K562 (cell line): ENCODE results near the gene WDR45B. TPM values are rescaled to one million over a fixed set of nuclear protein-coding genes. Genes with fewer than 3 reads are reported as not detected.
A peak's percentile ranks its signal among the peaks of the same experiment; 100 is the strongest.

ENCODE experiments used
- ATAC-seq: fragments of 200-7000 bp; cut with Tn5 transposase; 3 replicates; pipeline ENCODE4 v1.9.1; 2020; ENCODE audit warnings: moderate library complexity
- BruUV-seq: library from RNA; stranded (reverse); fragments of 400-500 nt; replicated peaks from 2 replicates; lab custom pipeline; 2021; lab: Mats Ljungman, UMichigan
- CTCF ChIA-PET: fragments of 300-600 bp; formaldehyde crosslinking; extraction: SDS; loops from one replicate; lab custom pipeline; 2021; ENCODE audit warnings: low intra/inter-chr PET ratio; lab: Yijun Ruan, JAX
- POLR2A ChIA-PET: fragments of 300-600, 350-650 bp; sonication (Branson Sonifier 250); formaldehyde crosslinking; extraction: SDS; loops from one replicate; lab custom pipeline; 2021; ENCODE audit warnings: antibody characterized with exemption, inconsistent platforms; lab: Yijun Ruan, JAX
- DNase-seq, 4 experiments: peaks; one replicate each; pipeline versions ENCODE4 v3.0.0 to v3.0.0-alpha.2; 2011 to 2018; ENCODE audit warnings: low spot score in 3 of 4, mixed read lengths in 3 of 4; ENCODE audit errors: extremely low read depth in 1 of 4
- FAIRE-seq: peaks from 2 replicates; lab custom pipeline; 2011; peaks lifted over from hg19 to GRCh38; lab: Jason Lieb, UNC
- H2AFZ ChIP-seq: 2 replicates; pipeline ENCODE4 v1.6.0; 2011; ENCODE audit warnings: low read depth, low read length, control low read depth, inconsistent platforms
- H3K27ac ChIP-seq: fragments of 200-600 bp; 3 replicates; pipeline ENCODE4 v1.8.0; 2011; ENCODE audit warnings: low read depth, mild to moderate bottlenecking, control low read depth, inconsistent platforms, low read length, moderate library complexity, mixed read lengths; ENCODE audit errors: extremely low read depth
- H3K27me3 ChIP-seq, 2 experiments: fragments of 300-600 bp in 1 of 2; 2 replicates in 1 of 2; 3 replicates in 1 of 2; pipeline versions ENCODE4 v1.6.0 to v1.8.0; 2011; ENCODE audit warnings: inconsistent platforms in 2 of 2, low read length in 2 of 2, mild to moderate bottlenecking in 1 of 2, mixed read lengths in 1 of 2, moderate library complexity in 1 of 2; ENCODE audit not compliant: control insufficient read depth in 2 of 2, insufficient read depth in 2 of 2
- H3K36me3 ChIP-seq: fragments of 300-600 bp; 3 replicates; pipeline ENCODE4 v1.8.0; 2011; ENCODE audit warnings: mild to moderate bottlenecking, low read length, inconsistent platforms; ENCODE audit not compliant: control insufficient read depth, insufficient read depth
- H3K4me1 ChIP-seq, 2 experiments: fragments of 200-600 bp in 1 of 2; replicated peaks in 1 of 2; 2 replicates in 1 of 2; 3 replicates in 1 of 2; pipeline versions ENCODE4 v1.5.1 to v1.8.0; 2011; ENCODE audit warnings: inconsistent platforms in 2 of 2, low read length in 2 of 2, mild to moderate bottlenecking in 1 of 2, mixed read lengths in 1 of 2, moderate library complexity in 1 of 2; ENCODE audit not compliant: control insufficient read depth in 2 of 2, insufficient read depth in 2 of 2
- H3K4me2 ChIP-seq: 2 replicates; pipeline ENCODE4 v1.6.1; 2011; ENCODE audit warnings: low read length, control low read depth, inconsistent platforms, mixed read lengths; ENCODE audit not compliant: insufficient read depth
- H3K4me3 ChIP-seq: fragments of 200-600 bp; sonication (generic), shearing (Covaris generic); 2 replicates; pipeline ENCODE4 v1.5.1; 2016; ENCODE audit warnings: control low read depth, inconsistent platforms
- H3K79me2 ChIP-seq: fragments of 200-600 bp; 3 replicates; pipeline ENCODE4 v1.8.0; 2011; ENCODE audit warnings: low read length, inconsistent platforms; ENCODE audit not compliant: control insufficient read depth, insufficient read depth
- H3K9ac ChIP-seq, 2 experiments: 2 replicates each; pipeline versions ENCODE4 v1.6.0 to v1.6.1; 2011; ENCODE audit warnings: low read depth in 2 of 2, low read length in 2 of 2, control low read depth in 1 of 2, inconsistent platforms in 1 of 2, mild to moderate bottlenecking in 1 of 2, mixed read lengths in 1 of 2; ENCODE audit not compliant: insufficient read depth in 1 of 2
- H3K9me1 ChIP-seq: one replicate; pipeline ENCODE4 v1.6.0; 2011; ENCODE audit warnings: inconsistent platforms, mild to moderate bottlenecking, low read length, moderate library complexity; ENCODE audit not compliant: control insufficient read depth, insufficient read depth
- H3K9me3 ChIP-seq: replicated peaks from 2 replicates; pipeline ENCODE4 v1.5.1; 2011; ENCODE audit warnings: low read depth, low read length, inconsistent platforms; ENCODE audit not compliant: control insufficient read depth, insufficient read depth
- H4K20me1 ChIP-seq: replicated peaks from 2 replicates; pipeline ENCODE4 v1.6.1; 2011; ENCODE audit warnings: low read length, inconsistent platforms, mixed read lengths; ENCODE audit not compliant: control insufficient read depth, insufficient read depth
- CBFA2T3 ChIP-seq: fragments of 450-650 bp; IDR thresholded peaks from 2 replicates; pipeline ENCODE4 v1.6.1; 2017
- CC2D1A ChIP-seq: fragments of 450-650 bp; IDR thresholded peaks from 2 replicates; pipeline ENCODE4 v1.6.1; 2017; ENCODE audit warnings: mild to moderate bottlenecking
- EGR1 ChIP-seq: fragments of 450-650 bp; conservative IDR thresholded peaks from 2 replicates; pipeline ENCODE4 v1.6.1; 2017; ENCODE audit warnings: mild to moderate bottlenecking
- MLLT1 ChIP-seq, 2 experiments: fragments of 450-650 bp; IDR thresholded peaks; 2 replicates each; pipeline ENCODE4 v1.6.1; 2016
- PURB ChIP-seq: sonication (generic); formaldehyde crosslinking; IDR thresholded peaks from 2 replicates; pipeline ENCODE4 v1.9.0; 2021; ENCODE audit warnings: low read depth, mild to moderate bottlenecking, missing genetic modification reagents
- ZBTB34 ChIP-seq: fragments of 250-450 bp; sonication (Bioruptor Pico); IDR thresholded peaks from 2 replicates; pipeline ENCODE4 v1.8.0; 2021; ENCODE audit warnings: mild to moderate bottlenecking, moderate library complexity
- ZNF445 ChIP-seq: fragments of 250-450 bp; sonication (Bioruptor Pico); IDR thresholded peaks from 2 replicates; pipeline ENCODE4 v1.4.0; 2020; ENCODE audit warnings: low read depth, mild to moderate bottlenecking, moderate library complexity
- ZNF75A ChIP-seq: fragments of 450-650 bp; formaldehyde crosslinking; IDR thresholded peaks from 2 replicates; pipeline ENCODE4 v1.4.0; 2020; ENCODE audit warnings: mild to moderate bottlenecking
- WGBS: fragments of 100-300 bp; shearing (Covaris generic); methylation state at CpG from one replicate; pipeline ENCODE4 v1.1.6; 2016; ENCODE audit warnings: low coverage, mixed read lengths; ENCODE audit not compliant: insufficient coverage; ENCODE audit errors: missing lambda C conversion rate; 5-methylcytosine and 5-hydroxymethylcytosine counted together
- in situ Hi-C: fragments of 300-500 bp; cut with MboI; formaldehyde crosslinking; loops from 4 replicates; pipeline ENCODE4 v1.15.0; 2018; ENCODE audit warnings: inconsistent platforms, mixed read lengths
- intact Hi-C: fragments of 100-400 bp; cut with micrococcal nuclease; formaldehyde crosslinking; loops from 2 replicates; pipeline ENCODE4 v1.14.2; 2022
- polyA plus RNA-seq, 8 experiments: library from polyadenylated mRNA; depleted of rRNA in 4 of 8; stranded (reverse) in 5 of 8; unstranded in 3 of 8; fragments of >200 nt; fragmentation: Nextera tagmentation in 2 of 8; fragmentation: Illumina TruSeq in 1 of 8; extraction: Ambion mirVana in 2 of 8; extraction: Trizol in 1 of 8; gene quantifications; 2 replicates each; pipeline versions ENCODE4 v1.2.1 to v1.2.3, GENCODE V29; 2011 to 2014; ENCODE audit warnings: inconsistent platforms in 1 of 8, missing spikeins in 1 of 8
- total RNA-seq, 7 experiments: library from RNA; depleted of rRNA in 6 of 7; stranded (reverse); fragments of >200 nt in 6 of 7; fragmentation: Illumina TruSeq in 2 of 7; extraction: Trizol in 2 of 7; gene quantifications; 2 replicates each; pipeline versions ENCODE4 v1.2.1 to v1.2.3, GENCODE V29; 2011 to 2021; ENCODE audit warnings: low replicate concordance in 1 of 7
- TF ChIP-seq, protein P1 (sequence below), 2 experiments: fragments of 450-650 bp in 1 of 2; sonication (generic) in 1 of 2; formaldehyde crosslinking in 1 of 2; IDR thresholded peaks; 2 replicates each; pipeline versions ENCODE4 v1.7.1 to v1.9.0; 2016 to 2022; ENCODE audit warnings: inconsistent platforms in 1 of 2, mild to moderate bottlenecking in 1 of 2, missing genetic modification reagents in 1 of 2

Gene WDR45B
- total and polyA plus RNA-seq, 9 of the 15 experiments (the other 6 are each of a cell fraction or from before 2014, with no cell fraction given): 0.72 to 74.4 (median 35.9) TPM

- in situ Hi-C loops: no loop called here
- WGBS: 10% methylated on average over 8 of the region's 32 CpGs
- no peak for ATAC-seq
- H2AFZ ChIP-seq: no peak overlapping the region
- no TSS peak for BruUV-seq
- peak overlapping the region in 1 of 2 experiments; percentile 71; a peak in 2 of 4 replicates for H3K9ac ChIP-seq
- H3K27ac ChIP-seq: no peak overlapping the region
- no peak overlapping the region for H3K4me2 ChIP-seq
- no peaks in the 10 kb centered on the region for H3K9me1 ChIP-seq
- ChIA-PET POLR2A (no interaction called here), CTCF (no interaction called here)
- peaks cover 0 to 36% of the 10 kb centered on the region in 2 experiments; a peak in 3 of 5 replicates for H3K4me1 ChIP-seq
- intact Hi-C loops: no loop called here
- no peak for TF ChIP-seq PURB (CRISPR knock-in tag)
- TF ChIP-seq ZNF445 (CRISPR knock-in tag): no peak
- TF ChIP-seq ZBTB34 (CRISPR knock-in tag): no peak
- TF ChIP-seq CBFA2T3: no peak
- no peak for TF ChIP-seq ZNF75A (CRISPR knock-in tag)
- no peak for TF ChIP-seq CC2D1A
- TF ChIP-seq EGR1: no peak
- TF ChIP-seq, protein P1, sequence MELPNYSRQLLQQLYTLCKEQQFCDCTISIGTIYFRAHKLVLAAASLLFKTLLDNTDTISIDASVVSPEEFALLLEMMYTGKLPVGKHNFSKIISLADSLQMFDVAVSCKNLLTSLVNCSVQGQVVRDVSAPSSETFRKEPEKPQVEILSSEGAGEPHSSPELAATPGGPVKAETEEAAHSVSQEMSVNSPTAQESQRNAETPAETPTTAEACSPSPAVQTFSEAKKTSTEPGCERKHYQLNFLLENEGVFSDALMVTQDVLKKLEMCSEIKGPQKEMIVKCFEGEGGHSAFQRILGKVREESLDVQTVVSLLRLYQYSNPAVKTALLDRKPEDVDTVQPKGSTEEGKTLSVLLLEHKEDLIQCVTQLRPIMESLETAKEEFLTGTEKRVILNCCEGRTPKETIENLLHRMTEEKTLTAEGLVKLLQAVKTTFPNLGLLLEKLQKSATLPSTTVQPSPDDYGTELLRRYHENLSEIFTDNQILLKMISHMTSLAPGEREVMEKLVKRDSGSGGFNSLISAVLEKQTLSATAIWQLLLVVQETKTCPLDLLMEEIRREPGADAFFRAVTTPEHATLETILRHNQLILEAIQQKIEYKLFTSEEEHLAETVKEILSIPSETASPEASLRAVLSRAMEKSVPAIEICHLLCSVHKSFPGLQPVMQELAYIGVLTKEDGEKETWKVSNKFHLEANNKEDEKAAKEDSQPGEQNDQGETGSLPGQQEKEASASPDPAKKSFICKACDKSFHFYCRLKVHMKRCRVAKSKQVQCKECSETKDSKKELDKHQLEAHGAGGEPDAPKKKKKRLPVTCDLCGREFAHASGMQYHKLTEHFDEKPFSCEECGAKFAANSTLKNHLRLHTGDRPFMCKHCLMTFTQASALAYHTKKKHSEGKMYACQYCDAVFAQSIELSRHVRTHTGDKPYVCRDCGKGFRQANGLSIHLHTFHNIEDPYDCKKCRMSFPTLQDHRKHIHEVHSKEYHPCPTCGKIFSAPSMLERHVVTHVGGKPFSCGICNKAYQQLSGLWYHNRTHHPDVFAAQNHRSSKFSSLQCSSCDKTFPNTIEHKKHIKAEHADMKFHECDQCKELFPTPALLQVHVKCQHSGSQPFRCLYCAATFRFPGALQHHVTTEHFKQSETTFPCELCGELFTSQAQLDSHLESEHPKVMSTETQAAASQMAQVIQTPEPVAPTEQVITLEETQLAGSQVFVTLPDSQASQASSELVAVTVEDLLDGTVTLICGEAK (IDR thresholded peaks at IDR 0.05): no peak
- TF ChIP-seq, protein P1 (CRISPR knock-in tag; IDR thresholded peaks at IDR 0.05): no peak
- TF ChIP-seq MLLT1 (IDR thresholded peaks at IDR 0.05): no peak
- peaks cover 0 to 6% of the 10 kb centered on the region in 2 experiments; a peak in 2 of 5 replicates for H3K27me3 ChIP-seq
- H3K4me3 ChIP-seq: peak overlapping the region; percentile 53
- H3K79me2 ChIP-seq: no peaks in the 10 kb centered on the region
- FAIRE-seq: no peak
- H4K20me1 ChIP-seq: 0 out of 2 replicates have a peak, but pooled peaks cover 2% of the 10 kb centered on the region
- DNase-seq: no peak
- no peaks in the 10 kb centered on the region for H3K36me3 ChIP-seq
- peaks cover 8% of the 10 kb centered on the region for H3K9me3 ChIP-seq
Measured at GRCh38 chr17:82697808-82698064, 49.5 kb upstream of the WDR45B start.
